Measurements from ENCODE around the gene SERPINA5. TPM values are rescaled to one million over a fixed set of nuclear protein-coding genes. Genes with fewer than 3 reads are reported as not detected.
A peak's percentile ranks its signal among the peaks of the same experiment; 100 is the strongest.

Gene SERPINA5
- 0.48 TPM for total RNA-seq
- long read RNA-seq, partial matches to known transcripts, result 1 of 3 reads
- long read RNA-seq, other reads (novel, unspliced or antisense), result 1 of 3 reads

GRCh38 chr14:94581127-94581999, at the start of gene SERPINA5:
TSS of gene SERPINA5 (plus strand) at chr14:94581426. CDS start at chr14:94587363, 5,937 bp downstream.
- peak; percentile 82 for DNase-seq (ENCODE audit: low spot score)

- no peak for DNase-seq (ENCODE audit: low spot score)
Measured at GRCh38 chr14:94532447-94532846, 48.8 kb upstream of the SERPINA5 start.

GRCh38 chr14:94535506-94535905, 45.7 kb upstream of the SERPINA5 start:
- no peak for DNase-seq (ENCODE audit: low spot score)

- DNase-seq (ENCODE audit: low spot score), result no peak
Measured at GRCh38 chr14:94536836-94537235, 44.4 kb upstream of the SERPINA5 start.

GRCh38 chr14:94538070-94538740, 43.0 kb upstream of the SERPINA5 start:
- DNase-seq (ENCODE audit: low spot score), result peak; percentile 35

GRCh38 chr14:94539181-94539580, 42.0 kb upstream of the SERPINA5 start:
- DNase-seq (ENCODE audit: low spot score), result peak; percentile 62

- peak; percentile 68 for DNase-seq (ENCODE audit: low spot score)
Measured at GRCh38 chr14:94540031-94540794, 41.0 kb upstream of the SERPINA5 start.

- no peak for DNase-seq (ENCODE audit: low spot score)
Measured at GRCh38 chr14:94541234-94541975, 39.8 kb upstream of the SERPINA5 start.

GRCh38 chr14:94542111-94542810, 39.0 kb upstream of the SERPINA5 start:
- DNase-seq (ENCODE audit: low spot score), result no peak

GRCh38 chr14:94542811-94543440, 38.3 kb upstream of the SERPINA5 start:
- no peak for DNase-seq (ENCODE audit: low spot score)

GRCh38 chr14:94543449-94544124, 37.6 kb upstream of the SERPINA5 start:
- DNase-seq (ENCODE audit: low spot score), result no peak

- no peak for DNase-seq (ENCODE audit: low spot score)
Measured at GRCh38 chr14:94544726-94545125, 36.5 kb upstream of the SERPINA5 start.

GRCh38 chr14:94545131-94545841, 35.9 kb upstream of the SERPINA5 start:
- DNase-seq (ENCODE audit: low spot score), result peak; percentile 69

- peak; percentile 26 for DNase-seq (ENCODE audit: low spot score)
Measured at GRCh38 chr14:94547151-94547680, 34.0 kb upstream of the SERPINA5 start.

- DNase-seq (ENCODE audit: low spot score), result peak; percentile 57
Measured at GRCh38 chr14:94547726-94548125, 33.5 kb upstream of the SERPINA5 start.

- peak; percentile 39 for DNase-seq (ENCODE audit: low spot score)
Measured at GRCh38 chr14:94548131-94548998, 32.9 kb upstream of the SERPINA5 start.

All from mesenteric fat pad (tissue), 1 donor.